Neural cell (in vitro differentiated cells): ENCODE measurements around the gene TMEM61.

ENCODE experiments used
- EP300 ChIP-seq: fragments of 450-650 bp; conservative IDR thresholded peaks from 2 replicates; pipeline ENCODE4 v1.6.1; 2014; ENCODE audit warnings: antibody characterized with exemption, mild to moderate bottlenecking, moderate library complexity; ENCODE audit not compliant: poor library complexity, severe bottlenecking
- EZH2 ChIP-seq: fragments of 200-600, 300-800 bp; shearing (Covaris generic), sonication (generic); IDR thresholded peaks from 2 replicates; pipeline ENCODE4 v1.6.1; 2014; ENCODE audit warnings: antibody characterized with exemption, low read length, borderline replicate concordance, mild to moderate bottlenecking; ENCODE audit not compliant: insufficient read depth, poor library complexity, severe bottlenecking
- TF ChIP-seq, protein P1 (sequence below): IDR thresholded peaks from 2 replicates; pipeline ENCODE4 v1.6.1; 2012; ENCODE audit warnings: borderline replicate concordance
- TF ChIP-seq, protein P2 (sequence below): fragments of 450-650 bp; IDR thresholded peaks from 2 replicates; pipeline ENCODE4 v1.5.1; 2014; ENCODE audit warnings: antibody characterized with exemption, mild to moderate bottlenecking, moderate library complexity; ENCODE audit not compliant: poor library complexity, severe bottlenecking

DNA sequence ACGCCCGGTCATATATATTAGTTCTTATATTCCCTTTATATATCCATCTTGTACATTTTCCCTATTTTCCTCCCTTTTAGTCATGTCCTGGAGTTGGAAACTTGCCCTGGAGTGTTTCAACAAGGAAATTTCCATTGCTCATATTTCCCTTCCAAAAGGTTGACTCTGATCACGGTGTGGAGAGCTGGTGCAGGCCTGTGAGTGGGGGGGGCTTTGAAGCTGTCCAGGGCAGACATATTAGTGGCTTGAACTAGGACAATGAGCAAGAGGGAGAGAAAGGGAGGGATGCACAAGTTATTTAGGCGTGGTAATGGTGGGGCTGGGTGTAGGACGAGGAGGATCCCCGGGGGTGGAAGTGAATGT is 30.4 kb upstream of the TMEM61 start:
- TF ChIP-seq EP300: no peak
- no peak for TF ChIP-seq EZH2
- TF ChIP-seq, protein P1, sequence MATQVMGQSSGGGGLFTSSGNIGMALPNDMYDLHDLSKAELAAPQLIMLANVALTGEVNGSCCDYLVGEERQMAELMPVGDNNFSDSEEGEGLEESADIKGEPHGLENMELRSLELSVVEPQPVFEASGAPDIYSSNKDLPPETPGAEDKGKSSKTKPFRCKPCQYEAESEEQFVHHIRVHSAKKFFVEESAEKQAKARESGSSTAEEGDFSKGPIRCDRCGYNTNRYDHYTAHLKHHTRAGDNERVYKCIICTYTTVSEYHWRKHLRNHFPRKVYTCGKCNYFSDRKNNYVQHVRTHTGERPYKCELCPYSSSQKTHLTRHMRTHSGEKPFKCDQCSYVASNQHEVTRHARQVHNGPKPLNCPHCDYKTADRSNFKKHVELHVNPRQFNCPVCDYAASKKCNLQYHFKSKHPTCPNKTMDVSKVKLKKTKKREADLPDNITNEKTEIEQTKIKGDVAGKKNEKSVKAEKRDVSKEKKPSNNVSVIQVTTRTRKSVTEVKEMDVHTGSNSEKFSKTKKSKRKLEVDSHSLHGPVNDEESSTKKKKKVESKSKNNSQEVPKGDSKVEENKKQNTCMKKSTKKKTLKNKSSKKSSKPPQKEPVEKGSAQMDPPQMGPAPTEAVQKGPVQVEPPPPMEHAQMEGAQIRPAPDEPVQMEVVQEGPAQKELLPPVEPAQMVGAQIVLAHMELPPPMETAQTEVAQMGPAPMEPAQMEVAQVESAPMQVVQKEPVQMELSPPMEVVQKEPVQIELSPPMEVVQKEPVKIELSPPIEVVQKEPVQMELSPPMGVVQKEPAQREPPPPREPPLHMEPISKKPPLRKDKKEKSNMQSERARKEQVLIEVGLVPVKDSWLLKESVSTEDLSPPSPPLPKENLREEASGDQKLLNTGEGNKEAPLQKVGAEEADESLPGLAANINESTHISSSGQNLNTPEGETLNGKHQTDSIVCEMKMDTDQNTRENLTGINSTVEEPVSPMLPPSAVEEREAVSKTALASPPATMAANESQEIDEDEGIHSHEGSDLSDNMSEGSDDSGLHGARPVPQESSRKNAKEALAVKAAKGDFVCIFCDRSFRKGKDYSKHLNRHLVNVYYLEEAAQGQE: no peak
- TF ChIP-seq, protein P2, sequence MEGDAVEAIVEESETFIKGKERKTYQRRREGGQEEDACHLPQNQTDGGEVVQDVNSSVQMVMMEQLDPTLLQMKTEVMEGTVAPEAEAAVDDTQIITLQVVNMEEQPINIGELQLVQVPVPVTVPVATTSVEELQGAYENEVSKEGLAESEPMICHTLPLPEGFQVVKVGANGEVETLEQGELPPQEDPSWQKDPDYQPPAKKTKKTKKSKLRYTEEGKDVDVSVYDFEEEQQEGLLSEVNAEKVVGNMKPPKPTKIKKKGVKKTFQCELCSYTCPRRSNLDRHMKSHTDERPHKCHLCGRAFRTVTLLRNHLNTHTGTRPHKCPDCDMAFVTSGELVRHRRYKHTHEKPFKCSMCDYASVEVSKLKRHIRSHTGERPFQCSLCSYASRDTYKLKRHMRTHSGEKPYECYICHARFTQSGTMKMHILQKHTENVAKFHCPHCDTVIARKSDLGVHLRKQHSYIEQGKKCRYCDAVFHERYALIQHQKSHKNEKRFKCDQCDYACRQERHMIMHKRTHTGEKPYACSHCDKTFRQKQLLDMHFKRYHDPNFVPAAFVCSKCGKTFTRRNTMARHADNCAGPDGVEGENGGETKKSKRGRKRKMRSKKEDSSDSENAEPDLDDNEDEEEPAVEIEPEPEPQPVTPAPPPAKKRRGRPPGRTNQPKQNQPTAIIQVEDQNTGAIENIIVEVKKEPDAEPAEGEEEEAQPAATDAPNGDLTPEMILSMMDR: no peak
